Liver (tissue), 3 donors: Measurements from ENCODE around the gene ADAM19.

Source experiments
- CTCF ChIP-seq: fragments of 150-350 bp; IDR thresholded peaks from 2 replicates; pipeline ENCODE4 v1.5.1; 2017; ENCODE audit warnings: improper control_type of control experiment, low read depth, low read length; ENCODE audit not compliant: missing input control
- EGR1 ChIP-seq, 2 donors: IDR thresholded peaks; 2 replicates each; pipeline ENCODE4 v1.6.1; 2016 to 2018; ENCODE audit warnings: antibody characterized with exemption in 2 of 2, low read depth in 2 of 2
- HNF4A ChIP-seq, 2 donors: conservative IDR thresholded peaks; 2 replicates each; pipeline ENCODE4 v1.6.1; 2016; ENCODE audit warnings: antibody characterized with exemption in 2 of 2, mild to moderate bottlenecking in 2 of 2
- MAX ChIP-seq: IDR thresholded peaks from 2 replicates; pipeline ENCODE4 v1.6.1; 2016; ENCODE audit warnings: antibody characterized with exemption
- RAD21 ChIP-seq, 2 donors: IDR thresholded peaks; 2 replicates each; pipeline ENCODE4 v1.6.1; 2016; ENCODE audit warnings: antibody characterized with exemption in 2 of 2, mild to moderate bottlenecking in 2 of 2
- SP1 ChIP-seq: IDR thresholded peaks from 2 replicates; pipeline ENCODE4 v1.6.1; 2018; ENCODE audit warnings: antibody characterized with exemption, mild to moderate bottlenecking
- donor health status: healthy.
- donor health status: healthy.

- TF ChIP-seq CTCF, result no peak
- no peak for TF ChIP-seq SP1
- no peak for TF ChIP-seq RAD21 (IDR thresholded peaks at IDR 0.05)
- no peak for TF ChIP-seq MAX
- TF ChIP-seq HNF4A (conservative IDR thresholded peaks at IDR 0.05), result no peak
- no peak for TF ChIP-seq EGR1 (IDR thresholded peaks at IDR 0.05; ENCODE audit: low read depth in 2 of 2)
Observed at GRCh38 chr5:157561110-157561509, 14.5 kb downstream of the ADAM19 start.
